Renal pelvis (tissue), 4 donors: ENCODE measurements around the gene TEDDM1. TPM values are rescaled to one million over a fixed set of nuclear protein-coding genes. Genes with fewer than 3 reads are reported as not detected.
A peak's percentile ranks its signal among the peaks of the same experiment; 100 is the strongest.

ENCODE experiments used
- DNase-seq: peaks from one replicate; pipeline ENCODE4 v3.0.0-alpha.2; 2013
- polyA plus RNA-seq, 3 donors: library from polyadenylated mRNA; unstranded; fragments of 120-200 nt; gene quantifications; one replicate each; pipeline ENCODE4 v1.2.1, GENCODE V29; 2013; ENCODE audit not compliant: insufficient read length in 3 of 3

TEDDM1 gene
- polyA plus RNA-seq, 3 donors = 0.07 to 0.22 (median 0.21) TPM

- no peak for DNase-seq
Observed at GRCh38 chr1:182408435-182409075, 8.1 kb upstream of the TEDDM1 start.

- DNase-seq = no peak
Observed at GRCh38 chr1:182407724-182408123, 7.3 kb upstream of the TEDDM1 start.

- DNase-seq = no peak
Observed at GRCh38 chr1:182406012-182406411, 5.5 kb upstream of the TEDDM1 start.

- DNase-seq = no peak
Observed at GRCh38 chr1:182405578-182405977, 5.1 kb upstream of the TEDDM1 start.

GRCh38 chr1:182404781-182405180 is 4.3 kb upstream of the TEDDM1 start:
- DNase-seq = no peak

- no peak for DNase-seq
Observed at GRCh38 chr1:182397653-182398393, 2.6 kb downstream of the TEDDM1 start.

GRCh38 chr1:182395906-182396305 is 4.6 kb downstream of the TEDDM1 start:
- DNase-seq = no peak

- DNase-seq = no peak
Observed at GRCh38 chr1:182394055-182394775, 6.3 kb downstream of the TEDDM1 start.

GRCh38 chr1:182392050-182393028 is 8.1 kb downstream of the TEDDM1 start:
- DNase-seq = no peak

GRCh38 chr1:182391362-182392049 is 9.0 kb downstream of the TEDDM1 start, which contains the start of gene GLUL:
TSS of gene GLUL (minus strand) at chr1:182391790. CDS start at chr1:182388737, 3,053 bp downstream.
- DNase-seq = peak; percentile 96

- no peak for DNase-seq
Observed at GRCh38 chr1:182391028-182391361, 9.5 kb downstream of the TEDDM1 start.

- no peak for DNase-seq
Observed at GRCh38 chr1:182389619-182390047, 10.8 kb downstream of the TEDDM1 start.

GRCh38 chr1:182388392-182389134 is 11.9 kb downstream of the TEDDM1 start:
- DNase-seq = no peak

GRCh38 chr1:182387566-182387965 is 12.9 kb downstream of the TEDDM1 start:
- no peak for DNase-seq

GRCh38 chr1:182386980-182387379 is 13.5 kb downstream of the TEDDM1 start:
- no peak for DNase-seq

- DNase-seq = no peak
Observed at GRCh38 chr1:182385885-182386853, 14.3 kb downstream of the TEDDM1 start.

GRCh38 chr1:182384387-182384960 is 16.0 kb downstream of the TEDDM1 start:
- DNase-seq = no peak

GRCh38 chr1:182383934-182384333 is 16.5 kb downstream of the TEDDM1 start:
- DNase-seq = no peak
